Measurements from ENCODE around the gene CCDC192. TPM values are rescaled to one million over a fixed set of nuclear protein-coding genes. Genes with fewer than 3 reads are reported as not detected.

The CCDC192 gene
- polyA plus RNA-seq, 1 donor: 0.88 TPM

DNA sequence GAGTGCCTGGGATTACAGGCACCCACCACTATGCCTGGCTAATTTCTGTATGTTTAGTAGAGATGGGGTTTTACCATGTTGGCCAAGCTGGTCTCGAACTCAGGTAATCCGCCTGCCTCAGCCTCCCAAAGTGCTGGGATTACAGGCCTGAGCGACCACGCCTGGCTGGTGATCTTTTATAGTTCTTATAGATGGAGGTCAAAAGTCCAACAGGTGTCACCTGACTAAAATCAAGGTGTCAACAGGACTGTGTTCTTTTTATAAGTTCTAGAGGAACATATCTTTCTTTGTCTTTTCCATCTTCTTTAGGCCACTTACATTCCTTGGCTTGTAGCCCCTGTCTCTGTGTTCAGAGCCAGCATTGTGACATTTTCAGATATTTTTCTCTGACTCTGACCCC, 224.9 kb downstream of the CCDC192 start:
- DNase-seq: no peak

DNA sequence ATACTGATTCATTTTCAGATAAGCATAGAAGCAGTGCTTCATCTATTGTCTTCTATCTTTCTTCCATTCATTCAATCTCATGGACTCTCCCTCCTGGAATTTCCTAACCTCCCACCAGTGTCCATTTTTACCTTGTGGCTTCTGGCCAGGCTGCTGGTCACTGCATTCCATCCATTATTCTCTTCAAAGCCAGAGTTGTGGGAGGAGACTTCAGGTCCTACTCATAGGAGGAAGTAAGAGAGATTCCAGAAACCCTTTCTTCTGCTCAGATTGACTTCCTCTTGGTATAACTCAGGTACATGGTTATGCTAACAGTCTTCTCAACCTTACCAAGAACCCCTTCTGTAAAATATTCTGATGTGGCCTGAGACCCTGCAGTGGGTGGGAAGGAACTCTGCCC, 227.1 kb downstream of the CCDC192 start:
- no peak for DNase-seq

DNA sequence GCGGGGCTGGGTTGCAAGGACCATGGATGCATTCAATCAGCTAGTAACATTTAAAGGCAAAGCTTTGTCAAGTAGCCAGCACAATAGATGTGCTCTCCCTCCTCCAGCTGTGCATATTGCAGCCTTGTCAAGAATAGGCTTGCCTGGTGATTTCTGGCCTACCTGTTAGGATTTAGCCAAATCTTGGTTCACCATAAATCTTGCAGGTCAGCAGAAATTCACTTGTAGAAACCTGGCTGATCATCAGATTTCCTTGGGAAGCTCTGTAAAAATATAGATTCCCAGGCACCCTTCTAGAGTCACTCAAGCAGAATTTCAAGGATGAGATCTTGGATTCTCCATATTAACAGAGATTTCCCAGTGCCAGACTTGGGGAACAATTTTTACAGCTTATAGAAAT, 228.2 kb downstream of the CCDC192 start:
- DNase-seq: no peak

DNA sequence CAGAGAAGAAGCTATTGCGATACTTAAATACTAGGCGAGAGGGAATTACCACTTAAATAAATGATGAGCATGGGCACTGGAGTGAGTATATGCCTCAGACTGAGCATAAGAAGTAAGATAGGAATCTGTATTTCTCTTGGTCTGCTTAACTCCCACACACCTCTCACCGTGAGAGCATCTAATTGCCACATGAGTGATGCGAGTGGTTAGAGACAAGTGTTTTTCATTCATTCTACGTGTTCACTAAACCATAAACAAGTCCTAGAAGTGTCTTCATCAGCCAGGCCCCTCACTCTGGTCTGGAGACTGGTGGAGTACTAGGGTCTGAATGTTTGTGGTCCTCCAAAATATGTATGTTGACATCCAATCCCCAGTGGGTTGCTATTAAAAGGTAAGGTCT, 230.2 kb downstream of the CCDC192 start:
- DNase-seq: no peak

DNA sequence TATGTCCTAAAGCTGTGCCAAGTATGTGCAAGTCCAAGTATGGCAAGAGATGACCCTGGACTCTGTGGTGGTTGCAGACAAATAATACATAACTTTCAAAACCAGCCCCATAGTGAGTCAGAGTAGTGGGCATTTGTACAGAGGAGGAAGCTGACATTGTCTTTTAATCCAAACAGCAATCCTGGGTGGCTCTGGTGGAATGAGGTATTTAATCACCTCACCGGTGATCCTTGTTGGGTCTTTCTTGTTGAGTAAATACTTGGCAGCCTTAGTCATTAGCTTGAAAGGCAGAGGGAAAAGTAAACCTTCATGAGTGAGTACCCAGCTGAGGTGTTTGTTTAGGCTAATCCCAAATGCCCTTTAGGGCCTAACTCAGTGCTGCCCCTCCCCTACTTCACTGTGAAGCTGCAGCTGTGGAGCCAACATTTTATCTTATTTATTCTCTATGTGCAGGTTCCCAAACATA, 231.6 kb downstream of the CCDC192 start:
- no peak for DNase-seq

DNA sequence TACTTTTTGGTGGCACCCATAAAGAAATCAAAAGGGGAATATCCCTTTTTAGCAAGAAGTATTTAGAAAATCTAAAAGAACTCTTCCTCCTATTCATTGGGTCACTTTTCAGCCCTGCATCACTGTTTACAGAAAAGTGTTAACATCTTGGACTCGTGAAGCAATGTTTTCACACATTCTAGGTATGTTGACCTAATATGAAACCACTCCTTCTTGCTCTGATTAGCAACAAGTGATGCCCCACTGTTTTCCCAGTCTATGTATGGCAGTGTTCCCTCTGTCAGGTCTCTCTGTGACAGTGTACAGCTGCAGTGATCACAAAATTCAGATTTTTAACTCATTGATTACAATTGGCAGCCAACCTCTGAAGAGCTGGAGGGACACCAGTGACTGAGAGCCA, 232.2 kb downstream of the CCDC192 start:
- DNase-seq: no peak

DNA sequence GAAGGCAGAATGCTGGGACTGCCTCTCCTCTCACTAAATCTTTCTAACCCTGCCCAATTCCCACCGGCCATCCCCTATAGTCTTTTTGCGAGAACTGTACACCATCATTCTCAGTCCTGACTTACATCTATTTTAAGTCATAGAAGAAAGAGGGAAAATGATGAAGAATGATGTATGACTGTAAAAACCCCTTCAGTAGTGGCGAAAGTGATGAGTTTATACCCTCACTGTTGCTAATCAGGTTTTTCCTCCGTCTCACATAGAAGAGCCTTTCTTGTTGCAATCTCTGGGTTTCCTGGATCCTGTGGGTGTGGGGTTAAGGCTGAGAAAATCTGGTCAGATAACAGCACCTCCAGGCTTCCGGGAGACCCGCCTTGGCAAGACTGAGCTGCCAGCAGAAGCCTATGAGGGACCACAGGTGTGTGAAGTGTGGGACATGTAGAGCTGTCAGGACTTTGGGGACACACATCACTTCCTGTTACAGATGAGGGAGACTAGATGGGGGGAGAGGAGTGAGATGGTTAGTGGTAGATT, 233.3 kb downstream of the CCDC192 start:
- DNase-seq: no peak

DNA sequence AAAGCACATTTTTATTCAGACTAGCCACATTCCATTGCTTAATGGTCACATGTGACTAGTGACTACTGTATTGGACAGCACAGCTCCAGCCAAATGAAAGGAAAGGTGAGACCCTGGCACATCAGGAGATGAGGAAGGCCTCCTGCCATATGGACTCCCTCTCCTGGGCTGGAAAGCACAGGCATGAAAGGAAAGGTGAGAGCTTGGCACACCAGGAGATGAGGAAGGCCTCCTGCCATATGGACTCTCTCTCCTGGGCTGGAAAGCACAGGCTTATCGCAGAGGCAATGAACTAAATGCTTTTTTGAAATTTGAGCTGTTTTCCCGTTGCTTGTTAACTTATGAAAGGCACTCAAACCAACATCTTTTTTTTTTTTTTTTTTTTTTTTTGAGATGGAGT, 235.6 kb downstream of the CCDC192 start:
- DNase-seq: no peak

DNA sequence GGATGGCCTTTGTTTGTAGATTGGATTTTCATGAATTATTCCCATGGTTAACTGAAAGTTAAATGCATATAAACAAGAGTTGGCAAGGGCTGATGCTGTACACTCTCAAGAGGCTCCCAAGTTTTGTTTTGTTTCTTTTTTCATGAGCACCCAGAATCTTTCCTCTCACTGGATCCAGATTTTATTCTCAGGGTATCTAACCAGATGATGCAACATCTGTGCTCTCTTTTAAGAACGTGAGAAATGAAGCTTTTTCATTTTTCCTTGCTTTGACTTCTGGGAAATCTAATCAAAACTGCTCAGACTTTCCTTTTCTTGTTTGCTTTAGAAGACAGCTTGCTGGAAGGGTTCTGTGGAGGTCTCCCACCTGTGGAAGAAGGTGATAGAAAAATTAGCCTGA, 237.7 kb downstream of the CCDC192 start:
- DNase-seq: no peak

DNA sequence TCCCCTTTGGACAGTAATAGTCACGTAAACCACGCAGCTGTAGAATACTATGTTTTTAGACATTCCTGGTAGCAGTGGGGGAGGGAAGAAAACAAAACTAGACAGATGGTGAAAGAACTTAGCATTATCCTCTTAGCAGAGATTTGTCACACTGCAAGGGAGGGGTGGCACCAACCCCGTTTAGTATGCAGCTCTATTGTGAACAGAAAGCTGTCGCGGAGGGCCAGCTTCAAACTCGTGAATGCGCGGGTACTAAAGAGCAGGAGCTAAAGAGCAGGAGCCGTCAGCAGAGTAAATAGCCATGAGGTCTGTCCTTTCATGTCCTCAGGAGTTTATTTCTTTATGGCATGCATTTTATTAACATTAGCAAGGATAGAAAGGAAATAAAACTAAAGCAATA, 238.5 kb downstream of the CCDC192 start:
- peak; percentile 12 for DNase-seq

DNA sequence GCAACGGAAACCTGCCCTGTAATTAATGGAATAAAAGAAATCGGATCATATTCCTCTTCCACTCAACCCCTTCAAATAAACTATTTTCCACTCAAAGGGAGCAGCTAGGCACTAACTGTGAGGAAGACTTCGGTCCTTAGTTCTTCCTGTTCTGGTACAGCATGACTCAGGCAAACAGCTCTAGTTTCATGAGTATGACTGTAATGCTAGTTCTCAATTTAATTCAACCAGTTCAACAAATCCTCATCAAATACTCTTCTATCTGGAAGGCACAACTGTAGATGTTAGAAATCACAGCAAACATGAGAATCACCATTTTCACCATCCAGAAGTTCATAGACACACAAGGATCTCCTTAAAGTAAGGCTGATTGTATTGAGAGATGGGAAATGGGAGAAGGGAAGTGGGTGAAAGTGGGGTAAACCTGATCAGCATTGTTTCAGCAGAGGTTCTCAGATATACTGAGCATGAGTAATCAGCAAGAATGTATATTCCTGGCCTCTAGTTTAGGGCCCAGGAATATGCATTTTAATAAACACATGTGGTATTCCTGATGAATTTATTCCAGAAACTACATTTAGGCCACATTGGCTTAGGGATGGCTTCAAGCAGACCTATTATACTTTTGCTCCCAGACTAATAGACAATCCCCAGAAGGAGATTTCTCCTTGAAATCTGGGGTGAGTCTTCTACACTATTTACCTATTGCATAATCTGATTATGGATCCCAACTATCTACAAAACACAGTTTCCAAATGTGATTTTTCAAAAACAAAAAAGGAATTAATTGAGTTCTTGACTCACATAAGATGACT, 239.3 kb downstream of the CCDC192 start:
- no peak for DNase-seq

DNA sequence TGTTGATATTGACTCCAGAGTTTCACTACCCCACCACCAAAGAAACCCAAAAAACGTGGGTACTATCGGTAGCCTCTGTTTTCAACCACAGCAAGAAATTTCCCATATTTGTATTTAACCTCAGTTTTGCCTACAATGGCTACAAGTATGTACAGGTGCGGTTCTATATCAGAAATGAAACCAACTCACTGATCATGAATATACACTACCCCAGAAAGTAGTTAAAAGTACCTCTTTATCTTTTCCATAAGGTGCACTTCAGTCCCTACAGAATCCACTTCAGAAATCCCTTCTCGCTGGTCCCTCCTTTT, 239.8 kb downstream of the CCDC192 start:
- no peak for DNase-seq

DNA sequence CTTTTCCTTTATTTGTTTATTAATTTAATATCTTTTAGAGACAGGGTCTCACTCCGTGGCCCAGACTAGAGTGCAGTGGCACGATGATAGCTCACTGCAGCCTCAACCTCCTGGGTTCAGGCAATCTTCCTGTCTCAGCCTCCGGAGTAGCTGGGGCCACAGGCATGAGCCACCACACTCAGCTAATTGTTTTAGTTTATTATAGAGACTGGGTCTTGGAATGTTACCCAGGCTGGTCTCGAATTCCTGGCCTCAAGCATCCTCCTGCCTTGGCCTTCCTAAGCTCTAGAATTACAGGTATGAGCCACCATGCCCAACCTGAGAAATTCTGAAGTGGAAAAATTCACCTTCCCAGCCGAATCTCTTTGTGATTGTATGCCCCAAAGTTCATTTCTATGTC, 240.9 kb downstream of the CCDC192 start:
- no peak for DNase-seq

DNA sequence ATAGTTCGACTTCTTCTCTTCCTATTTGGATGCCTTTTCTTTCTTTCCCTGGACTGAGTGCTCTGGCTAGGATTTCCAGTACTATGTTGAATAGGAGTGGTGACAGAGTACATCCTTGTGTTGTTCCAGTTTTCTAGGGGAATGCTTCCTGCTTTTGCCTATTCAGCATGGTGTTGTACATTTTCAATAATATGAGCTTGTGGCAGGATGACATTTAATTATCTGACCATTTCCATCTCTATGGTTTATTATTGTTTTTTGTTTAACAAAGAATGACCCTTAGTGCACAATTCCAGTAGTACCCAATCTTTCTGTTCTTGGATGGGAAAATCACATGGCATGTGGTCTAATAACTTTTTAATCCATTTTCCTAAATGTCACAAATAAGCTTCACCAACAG, 244.8 kb downstream of the CCDC192 start:
- DNase-seq: no peak

DNA sequence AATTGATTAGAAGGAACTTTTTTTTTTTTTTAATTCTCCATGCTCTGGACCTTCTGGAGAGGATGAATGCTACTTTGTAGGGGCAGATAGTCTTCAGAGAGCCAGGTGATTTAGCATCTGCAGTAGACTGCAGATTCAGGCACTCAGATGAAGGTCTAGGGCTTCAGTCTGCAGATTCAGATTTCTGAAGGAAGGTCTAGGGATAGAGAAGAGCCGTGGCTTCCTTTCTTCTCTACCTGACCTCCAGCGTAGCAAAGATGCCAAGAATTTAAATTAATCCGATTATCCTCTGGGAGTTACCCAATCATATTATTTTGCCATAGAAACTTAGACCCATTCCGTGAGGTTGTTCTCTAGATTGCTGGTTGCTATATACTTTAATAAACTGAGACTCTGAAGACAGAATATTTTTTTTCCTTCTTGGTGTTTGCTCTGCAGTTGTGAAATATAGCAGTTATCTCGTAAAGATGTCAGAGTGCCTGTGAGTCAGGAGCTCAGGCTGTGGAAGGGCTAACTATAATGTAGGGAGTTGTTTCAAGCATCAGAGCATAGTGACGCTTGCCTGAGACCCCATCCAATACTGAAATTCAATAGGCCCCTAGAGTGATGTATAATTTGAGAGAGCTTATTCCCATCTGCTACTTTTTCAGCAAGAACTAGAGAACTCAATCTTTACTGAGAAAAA, 247.7 kb downstream of the CCDC192 start:
- DNase-seq: peak; percentile 51

DNA sequence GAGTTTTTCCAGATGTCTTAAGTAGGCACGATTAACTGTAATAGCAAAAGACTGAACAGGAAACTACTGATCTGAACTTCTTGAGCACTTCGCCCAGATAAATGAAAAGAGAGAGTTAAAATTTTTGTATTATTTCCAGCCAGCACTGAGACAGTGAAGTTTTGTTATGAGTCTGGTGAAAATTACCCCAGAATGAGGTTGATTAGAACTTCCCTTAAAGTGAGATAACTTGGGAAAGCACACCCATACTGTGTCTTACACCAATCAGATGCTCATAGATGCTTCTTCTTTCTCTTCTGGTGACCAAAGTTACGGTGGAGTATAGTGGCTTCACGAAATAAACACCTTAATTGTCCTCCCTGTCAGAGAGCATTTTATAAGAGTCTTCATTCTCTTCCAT, 248.6 kb downstream of the CCDC192 start:
- DNase-seq: no peak

DNA sequence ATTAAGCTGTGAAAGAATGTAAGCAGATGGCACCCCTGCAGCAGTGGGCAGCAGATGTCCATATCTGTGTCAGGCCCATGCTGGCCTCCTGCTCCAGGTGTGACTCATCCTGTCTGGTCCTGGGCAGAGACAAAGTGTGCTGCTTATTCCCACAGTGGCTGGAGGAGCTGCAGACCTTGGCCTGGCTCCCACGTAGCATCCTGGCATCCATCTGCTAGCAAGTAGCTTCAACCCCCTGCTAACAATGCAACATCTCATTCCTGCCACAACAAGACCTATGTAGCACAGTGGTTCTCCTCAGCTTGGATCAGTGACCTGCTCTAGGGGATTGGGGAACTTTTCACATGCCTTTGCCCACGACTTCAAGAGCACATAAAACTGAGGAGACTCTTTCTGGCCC, 254.0 kb downstream of the CCDC192 start:
- DNase-seq: no peak

DNA sequence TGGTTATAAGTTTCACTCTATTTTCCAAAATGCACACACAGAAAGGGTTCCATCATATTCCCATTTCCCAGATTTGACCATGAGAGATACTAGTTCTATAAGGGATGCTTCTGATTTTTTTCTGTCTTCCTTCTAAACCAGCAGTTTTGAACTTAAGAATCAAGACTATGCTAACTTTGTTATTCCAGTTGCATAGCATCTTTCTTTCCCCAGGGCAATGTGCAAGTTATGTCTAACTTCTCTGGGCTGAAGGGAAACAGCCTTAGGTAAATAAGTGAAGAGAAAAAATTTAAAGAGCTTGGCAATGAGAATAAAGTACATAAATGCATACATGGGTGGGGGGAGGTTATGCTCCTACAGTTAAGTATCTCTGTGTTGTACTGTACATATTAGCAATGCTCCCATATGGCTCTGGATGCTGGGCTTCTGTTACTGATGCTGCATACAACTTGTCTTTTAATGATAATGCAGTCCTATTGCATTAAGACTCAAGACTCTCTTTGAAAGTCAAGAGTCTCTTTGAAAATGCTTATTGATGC, 254.6 kb downstream of the CCDC192 start:
- DNase-seq: no peak

DNA sequence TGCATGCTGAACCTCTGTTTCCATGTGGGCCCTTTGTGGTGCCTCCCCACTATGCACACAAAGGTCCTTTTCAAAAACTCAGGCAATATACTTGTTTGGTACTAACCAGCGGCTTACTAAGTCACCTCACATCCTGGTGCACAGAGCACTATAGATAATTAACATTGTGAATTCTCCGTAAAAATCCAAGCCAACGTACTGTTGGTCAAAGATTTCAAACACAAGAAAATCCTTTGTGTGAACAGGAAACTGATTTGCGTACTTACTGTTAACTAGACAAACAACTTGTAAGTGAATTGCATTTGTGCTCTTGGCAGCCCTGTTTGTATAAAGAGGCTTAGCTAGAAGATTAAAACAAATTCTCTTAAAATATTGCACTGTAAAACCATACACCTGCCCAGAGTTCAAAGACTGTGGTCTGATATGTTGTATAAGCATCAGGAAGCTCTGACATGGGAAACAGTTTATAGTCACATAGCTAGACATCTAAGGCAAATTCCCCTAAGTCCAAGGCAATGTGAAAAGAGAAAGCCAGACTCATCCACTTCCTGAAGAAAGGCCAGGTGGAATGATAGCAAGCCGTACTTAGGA, 255.3 kb downstream of the CCDC192 start:
- DNase-seq: no peak

DNA sequence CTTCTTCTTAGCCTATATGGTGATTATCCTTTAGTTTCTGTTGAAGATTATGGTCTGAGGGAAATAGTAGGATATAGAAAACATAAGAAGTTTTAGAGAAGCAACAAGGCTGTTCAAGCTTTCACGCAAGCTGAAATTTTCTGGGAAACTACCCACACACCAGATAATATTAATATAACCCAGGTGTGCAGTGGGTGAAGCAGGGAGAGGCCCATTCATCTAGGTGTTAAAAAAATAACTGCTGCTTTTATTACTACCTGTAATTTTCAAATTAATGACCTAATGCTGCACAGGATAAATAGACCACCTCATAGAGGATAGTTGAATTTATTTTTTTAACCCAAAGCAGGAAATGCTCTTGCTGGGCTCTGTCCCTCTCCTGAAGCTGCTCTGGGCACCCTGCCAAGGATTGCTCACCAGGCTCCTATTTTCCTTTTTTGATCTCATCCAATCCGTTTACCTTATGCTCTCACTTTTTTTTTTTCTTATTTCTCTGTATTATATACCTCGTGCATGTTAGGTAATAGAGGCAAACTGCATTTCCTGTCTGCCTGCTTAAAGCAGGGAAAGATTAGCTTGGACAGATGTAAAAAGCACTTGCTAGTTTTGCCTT, 256.1 kb downstream of the CCDC192 start:
- DNase-seq: peak; percentile 49

DNA sequence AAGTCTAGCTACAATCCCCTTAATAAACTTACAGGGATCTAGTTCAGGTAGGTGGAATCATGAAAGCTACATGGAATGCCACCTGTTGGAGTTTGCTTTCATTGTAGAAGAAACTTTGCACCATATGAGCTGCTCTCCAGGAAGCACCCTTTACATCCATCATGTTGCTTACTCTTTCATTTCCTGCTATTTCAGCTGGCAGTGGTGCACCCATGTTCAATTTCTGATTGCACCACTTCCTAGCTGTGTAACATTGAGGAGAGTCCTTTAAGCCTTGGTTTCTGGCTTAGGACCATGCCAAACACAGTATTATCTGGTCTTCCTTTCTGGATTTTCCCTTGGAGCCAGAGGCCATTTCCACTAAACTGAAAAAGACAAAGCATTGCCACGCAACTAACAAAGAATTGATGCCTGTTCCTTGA, 257.1 kb downstream of the CCDC192 start:
- DNase-seq: no peak

DNA sequence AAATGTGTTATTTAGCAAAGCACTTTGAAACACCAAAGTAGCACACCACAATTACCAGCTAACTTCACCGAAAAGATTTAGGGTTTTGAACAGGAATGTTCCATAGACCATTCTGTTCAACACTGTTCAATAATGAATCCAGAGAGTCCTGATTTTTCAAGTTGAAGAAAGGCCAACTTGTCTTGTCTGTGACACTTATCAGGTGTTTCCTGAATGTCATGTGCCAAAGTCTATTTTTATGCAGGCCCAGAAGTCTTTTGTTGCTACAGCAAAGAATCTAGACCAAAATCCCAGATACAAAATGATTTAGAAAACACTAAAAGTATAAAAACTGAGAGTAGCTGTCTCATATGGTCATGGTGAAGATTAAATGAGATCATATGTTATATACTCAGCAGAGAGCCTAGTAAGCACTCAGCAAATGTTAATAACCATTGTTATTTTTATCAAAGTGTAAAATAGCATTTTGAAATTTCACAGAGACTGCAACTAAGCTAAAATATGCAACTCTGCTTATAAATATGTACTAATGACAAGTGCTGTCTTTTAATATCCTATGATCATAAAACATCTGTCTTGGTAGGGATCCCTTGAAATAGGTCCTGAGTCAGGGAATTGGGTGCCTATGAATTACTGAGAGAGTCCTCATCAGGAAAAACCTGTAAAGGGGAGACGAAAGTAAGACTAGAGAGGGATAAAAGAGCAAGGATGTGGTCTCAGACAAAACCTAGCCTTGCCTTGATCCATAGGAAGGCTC, 258.0 kb downstream of the CCDC192 start:
- no peak for DNase-seq
